GM18951 (cell line): Measurements from ENCODE around the gene PSG1.
"Not testable (repeated sequence)": the region's sequence is repeated elsewhere in the genome, so short reads cannot be mapped to it uniquely, and the experiment has no call there.

Experiments
- POLR2A ChIP-seq: IDR thresholded peaks from 4 replicates; pipeline ENCODE4 v1.6.1; 2011; ENCODE audit warnings: mild to moderate bottlenecking; ENCODE audit not compliant: insufficient read length, insufficient read depth; ENCODE audit errors: extremely low read depth
- in situ Hi-C: fragments of 300-500 bp; cut with MboI; formaldehyde crosslinking; loops from one replicate; pipeline ENCODE4 v1.12.0; 2022; ENCODE audit warnings: low sequenced_read_pairs, mixed read lengths, inconsistent platforms; ENCODE audit not compliant: unreplicated experiment

PSG1 gene

GRCh38 chr19:42879613-42880012, at the start of gene PSG1:
PSG1 (minus strand) TSS chr19:42879713; CDS start chr19:42879581, 132 bp downstream.
- in situ Hi-C loops = no loop called here
- no peak for TF ChIP-seq POLR2A

DNA sequence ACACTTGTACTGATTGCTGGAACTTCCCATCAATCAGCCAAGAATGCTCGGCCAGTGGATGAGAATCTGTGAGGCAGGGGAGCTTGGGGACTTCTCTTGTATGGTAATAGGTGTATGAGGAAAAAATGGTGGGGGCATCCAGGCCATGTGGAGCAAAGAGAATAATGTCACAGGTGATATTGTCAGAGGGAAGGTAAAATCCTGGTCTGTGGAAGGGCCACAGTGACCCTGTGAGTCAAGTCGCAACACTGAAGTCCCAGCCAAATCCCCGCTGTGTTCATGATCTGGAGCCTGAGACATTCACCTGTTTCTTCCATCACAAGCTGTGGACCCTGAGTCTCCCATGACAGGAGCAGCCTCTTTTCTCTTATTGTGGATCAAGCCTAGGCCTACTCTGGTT, 49.4 kb upstream of the PSG1 start:
- no peak for TF ChIP-seq POLR2A
- in situ Hi-C loops = no loop called here

DNA sequence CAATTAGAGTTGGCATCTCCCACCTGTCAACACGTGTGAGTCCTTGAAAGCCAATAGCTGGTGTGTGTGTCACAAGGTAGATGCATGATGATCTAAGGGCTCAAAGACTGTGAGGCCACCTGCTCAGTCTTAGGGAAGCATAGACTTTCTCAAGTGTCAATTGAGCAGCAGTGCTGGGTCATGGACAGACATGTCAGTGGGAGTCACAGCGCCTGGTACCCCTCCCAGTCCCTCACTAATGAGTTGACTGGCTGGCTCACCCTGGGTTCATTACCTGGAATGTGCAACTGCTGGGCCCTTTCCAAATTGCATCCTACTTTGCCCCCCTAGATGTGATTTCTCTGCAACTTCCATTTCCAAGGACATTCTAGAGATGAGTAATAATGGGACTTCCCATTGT, 47.3 kb upstream of the PSG1 start:
- in situ Hi-C loops = no loop called here
- TF ChIP-seq POLR2A = no peak

DNA sequence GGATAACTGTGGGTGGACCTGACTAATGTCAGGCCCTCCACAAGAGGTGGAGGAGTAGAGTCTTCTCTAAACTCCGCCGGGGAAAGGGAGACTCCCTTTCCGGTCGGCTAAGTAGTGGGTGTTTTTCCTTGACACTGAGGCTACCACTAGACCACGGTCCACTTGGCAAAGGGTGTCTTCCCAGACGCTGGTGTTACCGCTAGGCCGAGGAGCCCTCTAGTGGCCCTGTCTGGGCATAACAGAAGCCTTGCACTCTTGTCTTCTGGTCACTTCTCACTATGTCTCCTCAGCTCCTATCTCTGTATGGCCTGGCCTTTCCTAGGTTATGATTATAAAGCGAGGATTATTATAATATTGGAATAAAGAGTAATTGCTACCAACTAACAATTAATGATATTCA, 43.6 kb upstream of the PSG1 start:
- in situ Hi-C loops = not testable (repeated sequence)

DNA sequence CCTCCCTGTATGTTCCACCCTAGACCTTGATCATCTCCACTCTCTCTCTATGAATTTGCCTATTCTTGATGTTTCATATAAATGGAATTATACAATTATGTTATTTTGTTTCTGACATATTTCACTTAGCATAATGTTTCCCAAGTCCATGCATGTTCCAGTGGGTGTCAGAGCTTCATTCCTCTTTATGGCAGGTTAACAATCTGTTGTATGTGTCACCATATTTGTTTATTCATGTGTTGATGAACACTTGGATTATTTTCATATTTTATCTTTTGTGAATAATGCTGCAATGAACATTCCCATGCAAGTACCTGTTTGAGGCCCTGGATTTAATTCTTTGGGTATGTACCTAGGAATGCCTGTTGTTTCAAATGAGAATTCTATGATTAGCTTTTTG, 41.5 kb upstream of the PSG1 start:
- in situ Hi-C loops = not testable (repeated sequence)

DNA sequence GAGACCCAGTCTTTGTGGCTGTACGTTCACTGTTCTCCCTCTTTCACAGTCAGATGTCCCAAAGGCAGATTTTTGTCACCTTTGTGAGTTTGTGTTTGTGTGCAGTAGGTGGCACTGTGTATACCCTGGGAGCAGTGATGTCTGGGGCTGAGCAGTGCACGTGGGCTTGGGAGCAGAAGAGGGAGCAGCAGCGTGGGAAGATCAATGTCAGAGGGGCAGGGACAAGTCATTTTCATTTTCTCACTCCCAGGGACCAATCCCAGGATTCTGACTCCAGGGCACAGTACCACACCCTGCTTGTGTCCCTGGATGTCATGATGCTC, 40.2 kb upstream of the PSG1 start:
- no peak for TF ChIP-seq POLR2A
- in situ Hi-C loops = no loop called here

DNA sequence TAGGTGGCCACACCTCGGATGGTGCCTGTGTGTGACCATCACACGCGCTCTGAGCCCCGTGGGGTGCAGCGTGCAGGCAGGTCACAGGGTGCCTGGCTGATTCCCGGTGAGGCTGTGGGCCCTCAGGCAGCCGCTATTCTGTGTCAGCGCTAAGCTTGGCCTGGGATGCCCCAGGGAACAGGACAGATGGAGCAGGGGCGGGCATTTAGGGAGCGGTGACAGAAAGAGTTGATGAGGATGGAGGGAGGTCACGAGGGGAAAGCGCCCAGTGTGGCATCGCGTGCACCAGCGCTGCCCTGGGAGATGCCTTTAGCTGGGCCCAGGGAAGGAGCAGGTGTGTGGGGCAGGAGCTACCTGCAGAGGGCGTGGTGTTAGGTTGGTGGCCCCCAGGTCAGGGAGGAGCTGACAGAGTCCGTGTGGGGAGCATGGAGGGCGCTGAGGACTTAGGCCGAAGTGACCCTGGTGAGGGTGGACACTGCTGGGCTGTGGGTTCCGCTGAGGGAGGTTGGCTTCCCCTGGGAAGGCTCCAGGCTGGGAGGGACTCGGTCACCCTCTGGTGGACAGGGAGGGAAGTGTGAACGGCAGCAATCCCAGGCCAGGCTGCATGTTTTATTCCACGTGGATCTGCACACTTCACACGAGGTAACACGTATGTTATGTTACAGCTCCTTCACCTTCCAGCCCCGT, 39.7 kb upstream of the PSG1 start:
- in situ Hi-C loops = not testable (repeated sequence)

- in situ Hi-C loops = not testable (repeated sequence)
Observed at GRCh38 chr19:42918377-42919069, 39.0 kb upstream of the PSG1 start.

- in situ Hi-C loops = not testable (repeated sequence)
Observed at GRCh38 chr19:42917634-42918033, 38.1 kb upstream of the PSG1 start, which contains the start of gene PSG6. PSG6 (minus strand) TSS chr19:42917894; CDS start chr19:42917792, 102 bp downstream.

DNA sequence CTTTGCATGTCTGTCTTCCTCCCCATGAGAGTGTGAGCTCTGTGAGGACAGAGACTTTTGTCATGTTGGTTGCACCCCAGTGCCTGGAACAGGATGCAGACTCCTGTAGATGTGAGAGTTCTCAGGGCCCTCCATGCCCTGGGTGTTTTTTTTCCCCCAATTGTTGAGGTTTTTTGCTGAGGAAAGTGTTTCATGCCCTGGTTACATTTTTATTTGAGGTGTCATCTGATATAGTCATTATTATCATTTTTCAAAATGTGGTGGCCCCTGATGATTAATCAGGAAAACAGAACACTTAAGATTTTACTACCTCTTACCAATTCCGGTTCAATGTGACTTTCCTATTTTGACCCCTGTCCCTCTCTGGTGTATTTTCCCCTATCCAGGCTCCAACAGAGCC, 37.4 kb upstream of the PSG1 start:
- in situ Hi-C loops = not testable (repeated sequence)

GRCh38 chr19:42913516-42913915, 34.0 kb upstream of the PSG1 start:
- in situ Hi-C loops = not testable (repeated sequence)

- in situ Hi-C loops = not testable (repeated sequence)
Observed at GRCh38 chr19:42912941-42913340, 33.4 kb upstream of the PSG1 start.

DNA sequence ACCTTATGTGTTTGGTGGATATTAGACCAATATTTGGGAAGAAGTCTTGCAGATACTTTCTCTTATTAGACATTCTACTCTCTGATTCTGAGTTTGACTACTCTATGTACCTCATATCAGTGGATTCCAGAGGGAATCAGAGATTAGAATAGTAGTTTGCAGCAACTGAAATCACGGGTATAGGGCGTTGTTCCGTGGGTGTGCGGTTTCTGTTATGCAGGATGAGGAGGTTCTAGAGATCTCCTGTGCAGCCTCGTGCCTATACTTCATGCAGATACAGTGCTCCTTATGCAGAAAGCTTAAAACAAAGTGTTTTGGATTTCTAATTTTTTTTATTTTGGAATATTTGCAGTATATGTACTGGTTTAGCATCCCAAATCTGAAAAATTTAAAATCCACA, 32.2 kb upstream of the PSG1 start:
- in situ Hi-C loops = not testable (repeated sequence)

DNA sequence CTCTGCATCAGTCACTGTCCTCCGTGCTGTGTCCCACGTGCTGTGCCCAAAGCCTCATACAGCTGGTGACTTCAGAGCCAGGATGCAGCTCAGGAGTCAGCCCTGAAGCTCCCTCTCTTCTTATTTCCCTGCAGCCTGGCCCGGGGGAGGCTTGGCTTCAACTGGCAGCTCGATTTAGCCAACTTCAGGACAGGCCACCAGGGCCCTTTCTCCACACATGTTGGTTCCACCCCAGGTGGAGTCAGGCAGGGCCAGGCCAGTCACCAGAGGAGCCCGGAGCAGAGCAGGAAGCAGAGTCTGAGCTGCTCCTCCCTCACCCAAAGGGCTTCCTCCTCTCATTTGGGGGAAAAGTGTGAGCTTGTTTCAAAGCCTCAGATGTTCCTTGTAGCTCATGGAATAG, 26.6 kb upstream of the PSG1 start:
- in situ Hi-C loops = not testable (repeated sequence)

DNA sequence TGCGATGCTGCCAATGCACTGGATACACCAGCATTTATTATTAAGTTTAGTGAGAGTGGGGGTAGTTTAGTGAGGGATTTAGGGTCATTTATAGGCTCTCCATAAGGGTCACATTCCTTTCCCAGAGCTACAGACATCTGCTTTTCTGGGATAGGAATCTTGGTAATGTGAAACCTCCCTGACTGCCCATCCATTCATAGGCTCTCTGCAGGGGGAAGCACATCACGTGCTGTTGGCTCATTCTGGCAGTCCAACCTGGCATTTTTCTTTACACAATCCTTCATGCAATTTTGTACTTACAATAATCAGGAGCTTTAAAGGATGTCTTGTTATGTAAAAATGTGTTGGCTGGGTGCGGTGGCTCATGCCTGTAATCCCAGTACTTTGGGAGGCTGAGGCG, 21.0 kb upstream of the PSG1 start:
- in situ Hi-C loops = not testable (repeated sequence)

DNA sequence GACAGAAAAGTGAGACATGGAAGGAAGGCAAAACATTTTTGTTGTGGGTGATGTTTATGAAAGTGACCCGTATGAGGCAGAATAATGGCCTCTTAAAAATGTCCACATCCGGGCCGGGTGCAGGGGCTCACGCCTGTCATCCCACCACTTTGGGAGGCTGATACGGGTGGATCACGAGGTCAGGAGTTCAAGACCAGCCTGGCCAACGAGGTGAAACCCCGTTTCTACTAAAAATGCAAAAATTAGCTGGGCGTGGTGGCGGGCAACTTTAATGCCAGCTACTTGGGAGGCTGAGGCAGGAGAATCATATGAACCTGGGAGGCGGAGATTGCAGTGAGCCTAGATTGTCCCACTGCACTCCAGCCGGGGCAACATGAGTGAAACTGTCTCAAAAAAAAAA, 20.2 kb upstream of the PSG1 start:
- in situ Hi-C loops = not testable (repeated sequence)

- in situ Hi-C loops = not testable (repeated sequence)
Observed at GRCh38 chr19:42899110-42899509, 19.6 kb upstream of the PSG1 start.

DNA sequence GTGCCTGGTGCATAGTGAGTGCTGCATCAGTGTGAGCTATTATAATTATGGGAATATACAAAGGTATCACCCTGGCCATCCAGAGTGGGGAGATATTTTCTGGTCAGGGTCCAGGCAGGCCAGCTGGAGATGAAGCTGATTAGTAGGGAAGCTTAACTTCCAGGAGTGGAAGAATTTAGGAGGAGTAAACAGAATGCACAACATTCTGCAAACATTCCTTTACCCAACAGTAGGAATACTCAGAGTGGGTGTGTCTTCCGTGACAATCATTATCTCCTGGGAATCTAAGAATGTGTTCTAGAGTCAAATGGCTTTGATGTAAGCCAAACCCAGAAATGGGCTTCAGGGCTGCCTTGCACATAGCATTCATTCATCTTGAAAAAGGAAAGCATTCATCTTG, 19.1 kb upstream of the PSG1 start:
- in situ Hi-C loops = not testable (repeated sequence)

DNA sequence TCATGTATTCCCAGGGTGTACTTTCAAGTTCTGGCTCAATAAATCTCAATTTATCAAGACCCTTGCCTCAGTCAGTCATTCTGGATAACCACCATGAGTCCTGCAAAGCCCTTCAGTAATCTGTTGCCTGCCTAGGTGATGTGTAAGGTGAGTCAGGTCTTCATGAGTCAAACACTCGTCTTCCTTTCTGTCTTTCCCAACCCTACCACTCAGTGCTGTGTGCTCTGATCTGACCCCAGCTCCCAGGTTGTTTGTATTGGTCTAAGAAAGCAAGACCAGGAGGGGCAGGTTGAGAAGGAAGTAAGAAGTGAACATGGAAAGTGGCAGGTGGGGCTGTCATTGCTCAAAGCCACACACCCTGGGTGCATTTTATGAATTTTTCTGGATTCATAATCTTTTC, 18.2 kb upstream of the PSG1 start:
- in situ Hi-C loops = not testable (repeated sequence)

DNA sequence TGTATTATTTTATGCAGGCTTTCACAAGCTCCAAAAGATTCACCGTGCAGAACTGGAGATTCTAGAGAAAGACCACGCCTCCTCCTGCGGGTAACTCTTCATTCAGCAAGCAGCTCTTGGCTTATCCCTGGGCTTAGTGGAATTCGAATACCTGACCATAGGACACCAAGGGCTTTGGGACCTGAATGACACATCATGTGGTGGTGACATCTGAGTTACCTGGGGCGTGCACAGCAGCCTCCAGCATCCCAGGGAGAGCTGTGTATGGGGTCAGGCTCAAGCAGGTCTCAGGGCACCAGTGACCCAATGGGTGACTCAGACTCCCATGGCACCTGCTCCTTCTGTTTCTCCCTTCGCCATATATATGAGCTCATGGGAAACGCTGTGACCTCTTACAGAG, 10.9 kb upstream of the PSG1 start:
- in situ Hi-C loops = not testable (repeated sequence)

DNA sequence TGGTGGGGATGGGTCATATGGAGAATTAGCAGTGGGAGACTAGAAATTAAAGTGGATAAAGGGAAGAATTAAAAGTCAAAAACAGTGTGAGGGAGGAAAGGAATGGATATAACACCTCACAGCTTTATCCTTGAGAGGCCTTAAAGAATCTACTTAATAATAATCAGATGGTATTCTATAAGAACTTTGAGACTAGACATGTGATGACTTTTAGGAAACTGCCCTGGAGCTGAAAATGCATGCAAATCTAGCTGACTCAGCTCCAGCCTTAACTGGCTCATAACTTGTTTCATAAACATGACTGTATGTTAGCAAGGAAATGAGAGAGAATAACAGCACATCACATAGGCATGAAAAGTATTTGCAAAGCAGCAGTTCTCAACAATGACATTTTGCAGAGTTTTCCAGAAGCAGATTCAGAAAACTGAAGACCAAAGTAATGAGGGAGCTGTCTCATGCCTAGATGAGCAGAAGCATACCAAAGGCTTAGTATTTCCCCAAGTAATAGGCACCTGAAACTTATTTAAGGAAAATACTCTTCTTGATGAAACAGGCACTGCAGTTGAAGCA, 8.4 kb upstream of the PSG1 start:
- in situ Hi-C loops = not testable (repeated sequence)
